Sigmoid colon (tissue), 7 donors: ENCODE measurements around the gene LGR6. TPM values are rescaled to one million over a fixed set of nuclear protein-coding genes. Genes with fewer than 3 reads are reported as not detected.

Source experiments
- DNase-seq: peaks from one replicate; pipeline ENCODE4 v3.0.0-alpha.2; 2019
- H3K27ac ChIP-seq, 4 donors: fragments of 200-600 bp; sonication (generic); one replicate each; pipeline ENCODE4 v1.5.1; 2016 to 2019; ENCODE audit warnings: mild to moderate bottlenecking in 1 of 4
- H3K27me3 ChIP-seq, 3 donors: fragments of 200-600 bp; sonication (generic); one replicate each; pipeline ENCODE4 v1.5.1; 2019; ENCODE audit warnings: mild to moderate bottlenecking in 1 of 3
- H3K36me3 ChIP-seq, 4 donors: fragments of 200-600 bp; sonication (generic); one replicate each; pipeline ENCODE4 v1.5.1; 2016 to 2019
- H3K4me1 ChIP-seq, 4 donors: fragments of 200-600 bp; sonication (generic); one replicate each; pipeline ENCODE4 v1.5.1; 2017 to 2019
- H3K4me3 ChIP-seq, 4 donors: fragments of 200-600 bp; sonication (generic); one replicate each; pipeline ENCODE4 v1.5.1; 2017 to 2019; ENCODE audit warnings: mild to moderate bottlenecking in 2 of 4, moderate library complexity in 1 of 4
- H3K9me3 ChIP-seq, 4 donors: fragments of 200-600 bp in 3 of 4; sonication (generic) in 3 of 4; one replicate each; pipeline versions ENCODE4 v1.5.1 to v1.6.1; 2013 to 2019
- EP300 ChIP-seq, 4 donors: sonication (generic); formaldehyde crosslinking; IDR thresholded peaks; one replicate each; pipeline ENCODE4 v1.6.1; 2017; ENCODE audit warnings: antibody characterized with exemption in 4 of 4
- POLR2A ChIP-seq, 2 donors: fragments of 450-650 bp; IDR thresholded peaks; one replicate each; pipeline ENCODE4 v1.6.1; 2016; ENCODE audit warnings: antibody characterized with exemption in 2 of 2, mild to moderate bottlenecking in 2 of 2, moderate library complexity in 2 of 2
- POLR2AphosphoS5 ChIP-seq, 4 donors: sonication (generic); formaldehyde crosslinking; IDR thresholded peaks; one replicate each; pipeline ENCODE4 v1.6.1; 2017; ENCODE audit warnings: antibody characterized with exemption in 4 of 4
- WGBS, 2 donors: extraction: QIAGEN DNeasy Blood & Tissue Kit; methylation state at CpG; one replicate each; pipeline ENCODE4 v1.1.7; 2013; 5-methylcytosine and 5-hydroxymethylcytosine counted together
- intact Hi-C: fragments of 100-400 bp; cut with DNase I; formaldehyde crosslinking; loops from one replicate; pipeline ENCODE4 v1.15.1; 2023
- polyA plus RNA-seq, 3 donors: library from polyadenylated mRNA; stranded (reverse); fragments of 200-250 nt; gene quantifications; one replicate each; pipeline ENCODE4 v1.2.3, GENCODE V29; 2013
- total RNA-seq, 4 donors: library from RNA; depleted of rRNA; stranded (reverse); fragments of >200 nt; gene quantifications; one replicate each; pipeline ENCODE4 v1.1.0, GENCODE V29; 2016
- TF ChIP-seq, protein P1 (sequence below), 4 experiments: fragments of 450-650 bp in 3 of 4; fragments of 200-600 bp in 1 of 4; IDR thresholded peaks; one replicate each; pipeline ENCODE4 v1.5.1; 2016 to 2019; ENCODE audit warnings: antibody characterized with exemption in 4 of 4, mild to moderate bottlenecking in 3 of 4, moderate library complexity in 2 of 4
- donor health status: healthy with polysubstance abuse.
- donor health status: Bipolar disorder and iron deficiency.
- donor health status: healthy.

LGR6 gene
- total and polyA plus RNA-seq, 7 donors, result 0.14 to 1.0 (median 0.28) TPM; not detected in 4

DNA sequence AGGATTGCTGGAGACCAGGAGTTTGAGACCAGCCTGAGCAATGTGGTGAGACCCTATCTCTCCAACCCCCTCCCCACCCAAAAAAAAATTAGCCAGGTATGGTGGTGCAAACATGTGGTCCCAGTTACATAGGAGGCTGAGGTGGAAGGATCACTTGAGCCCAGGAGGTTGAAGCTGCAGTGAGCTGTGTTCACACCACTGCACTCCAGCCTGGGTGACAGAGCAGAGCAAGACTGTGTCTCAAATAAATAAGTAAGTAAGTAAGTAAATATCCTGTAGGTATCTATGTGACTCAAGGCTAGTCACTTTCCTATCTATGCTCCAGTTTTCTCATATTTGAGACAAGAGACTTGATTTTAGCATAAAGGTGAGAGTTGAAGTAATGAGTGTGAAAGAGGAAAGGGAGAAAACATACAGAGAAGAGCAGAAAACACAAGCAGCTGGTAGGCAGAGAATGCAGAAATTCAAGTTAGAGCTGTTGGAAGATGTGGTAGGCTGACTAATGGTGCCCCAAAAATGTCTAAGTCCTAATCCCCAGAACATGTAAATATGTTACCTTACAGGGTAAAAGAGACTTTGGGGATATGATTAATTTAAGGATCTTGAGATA is 162.4 kb downstream of the LGR6 start:
- H3K9me3 ChIP-seq, result no peaks in the 10 kb centered on the region
- no peak overlapping the region for H3K4me3 ChIP-seq
- DNase-seq, result no peak
- no peak for TF ChIP-seq POLR2AphosphoS5 (IDR thresholded peaks at IDR 0.05)
- TF ChIP-seq POLR2A (IDR thresholded peaks at IDR 0.05), result no peak
- TF ChIP-seq, protein P1, sequence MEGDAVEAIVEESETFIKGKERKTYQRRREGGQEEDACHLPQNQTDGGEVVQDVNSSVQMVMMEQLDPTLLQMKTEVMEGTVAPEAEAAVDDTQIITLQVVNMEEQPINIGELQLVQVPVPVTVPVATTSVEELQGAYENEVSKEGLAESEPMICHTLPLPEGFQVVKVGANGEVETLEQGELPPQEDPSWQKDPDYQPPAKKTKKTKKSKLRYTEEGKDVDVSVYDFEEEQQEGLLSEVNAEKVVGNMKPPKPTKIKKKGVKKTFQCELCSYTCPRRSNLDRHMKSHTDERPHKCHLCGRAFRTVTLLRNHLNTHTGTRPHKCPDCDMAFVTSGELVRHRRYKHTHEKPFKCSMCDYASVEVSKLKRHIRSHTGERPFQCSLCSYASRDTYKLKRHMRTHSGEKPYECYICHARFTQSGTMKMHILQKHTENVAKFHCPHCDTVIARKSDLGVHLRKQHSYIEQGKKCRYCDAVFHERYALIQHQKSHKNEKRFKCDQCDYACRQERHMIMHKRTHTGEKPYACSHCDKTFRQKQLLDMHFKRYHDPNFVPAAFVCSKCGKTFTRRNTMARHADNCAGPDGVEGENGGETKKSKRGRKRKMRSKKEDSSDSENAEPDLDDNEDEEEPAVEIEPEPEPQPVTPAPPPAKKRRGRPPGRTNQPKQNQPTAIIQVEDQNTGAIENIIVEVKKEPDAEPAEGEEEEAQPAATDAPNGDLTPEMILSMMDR (IDR thresholded peaks at IDR 0.05), result no peak
- TF ChIP-seq EP300 (IDR thresholded peaks at IDR 0.05), result no peak
- intact Hi-C loops, result no loop called here
- H3K36me3 ChIP-seq, result no peaks in the 10 kb centered on the region
- H3K27me3 ChIP-seq, result no peaks in the 10 kb centered on the region
- H3K27ac ChIP-seq, result no peak overlapping the region
- peaks cover 0 to under 1% (median 0%) of the 10 kb centered on the region in 4 donors for H3K4me1 ChIP-seq

DNA sequence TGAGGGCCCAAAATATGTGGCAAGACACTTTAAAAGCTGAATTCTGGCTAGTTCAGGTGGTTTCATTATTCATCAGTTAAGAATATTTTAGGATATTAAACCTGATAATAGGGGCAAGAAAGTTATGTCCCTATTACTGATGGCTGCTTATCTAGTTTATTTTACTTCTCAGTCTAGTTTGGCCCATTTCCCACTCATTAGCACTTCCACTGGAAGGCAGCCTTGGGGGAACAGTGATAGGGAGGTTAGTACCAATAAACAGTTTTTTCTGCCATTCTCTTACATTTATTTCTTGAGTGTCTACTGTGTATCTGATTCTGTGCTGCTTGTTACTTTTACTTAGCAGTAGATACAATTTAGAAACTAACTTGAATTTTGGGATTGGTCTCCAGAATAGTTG is 163.9 kb downstream of the LGR6 start:
- TF ChIP-seq EP300 (IDR thresholded peaks at IDR 0.05) (no peak), POLR2AphosphoS5 (IDR thresholded peaks at IDR 0.05) (no peak), POLR2A (IDR thresholded peaks at IDR 0.05) (no peak)
- TF ChIP-seq, protein P1 (IDR thresholded peaks at IDR 0.05), result no peak

DNA sequence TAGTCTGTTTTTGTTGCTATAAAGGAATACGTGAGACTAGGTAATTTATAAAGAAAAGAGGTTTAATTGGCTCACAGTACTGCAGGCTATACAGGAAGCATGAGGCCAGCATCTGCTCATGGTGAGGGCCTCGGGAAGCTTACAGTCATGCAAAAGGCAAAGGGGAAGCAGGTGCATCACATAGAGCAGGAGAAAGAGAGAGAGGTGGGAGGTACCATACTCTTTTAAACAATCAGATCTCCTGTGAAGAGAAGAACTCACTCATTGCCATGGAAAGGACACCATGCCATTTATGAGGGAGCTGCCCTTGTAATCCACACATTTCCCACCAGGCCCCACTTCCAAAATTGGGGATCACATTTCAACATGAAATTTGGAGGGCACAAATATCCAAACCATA is 167.6 kb downstream of the LGR6 start:
- peaks cover 0 to 7% (median 2%) of the 10 kb centered on the region in 4 donors for H3K4me1 ChIP-seq
- H3K4me3 ChIP-seq, result no peak overlapping the region
- intact Hi-C loops, result no loop called here
- DNase-seq, result no peak
- no peaks in the 10 kb centered on the region for H3K9me3 ChIP-seq
- WGBS, 2 donors, result 95 to 96% methylated on average over 2 of the region's 2 CpGs
- no peak for TF ChIP-seq EP300 (IDR thresholded peaks at IDR 0.05)
- TF ChIP-seq POLR2A (IDR thresholded peaks at IDR 0.05), result no peak
- no peak for TF ChIP-seq POLR2AphosphoS5 (IDR thresholded peaks at IDR 0.05)
- TF ChIP-seq, protein P1 (IDR thresholded peaks at IDR 0.05), result no peak
- H3K27ac ChIP-seq, result no peak overlapping the region
- H3K36me3 ChIP-seq, result no peaks in the 10 kb centered on the region
- H3K27me3 ChIP-seq, result no peaks in the 10 kb centered on the region

More for the DNA sequence above, 163.9 kb downstream of the LGR6 start:
- no peak overlapping the region for H3K27ac ChIP-seq
- H3K27me3 ChIP-seq, result no peaks in the 10 kb centered on the region
- H3K4me1 ChIP-seq, result no peaks in the 10 kb centered on the region
- intact Hi-C loops, result no loop called here
- DNase-seq, result no peak
- no peaks in the 10 kb centered on the region for H3K36me3 ChIP-seq
- no peaks in the 10 kb centered on the region for H3K9me3 ChIP-seq
- no peak overlapping the region for H3K4me3 ChIP-seq

DNA sequence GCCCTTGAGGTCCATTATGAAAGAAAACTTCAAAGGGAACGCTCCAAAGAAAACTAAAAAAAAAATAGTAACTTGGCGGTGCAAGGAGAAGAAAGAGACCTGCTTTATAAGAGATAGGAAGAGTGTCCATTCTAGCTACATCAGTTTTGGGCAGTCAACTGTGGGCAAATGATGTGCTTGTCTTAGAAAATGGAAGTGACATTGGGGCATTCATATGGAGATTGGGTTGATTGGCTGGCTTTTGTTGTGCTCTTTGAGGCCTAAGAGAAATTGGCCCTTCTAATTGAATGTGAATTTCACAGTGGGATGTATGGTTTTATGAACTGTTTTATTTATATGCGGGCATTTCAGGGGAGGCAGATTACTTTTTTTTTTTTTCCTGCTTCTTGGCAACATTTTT is 168.1 kb downstream of the LGR6 start:
- TF ChIP-seq EP300 (IDR thresholded peaks at IDR 0.05) (no peak), POLR2A (IDR thresholded peaks at IDR 0.05) (no peak), POLR2AphosphoS5 (IDR thresholded peaks at IDR 0.05) (no peak)
- TF ChIP-seq, protein P1 (IDR thresholded peaks at IDR 0.05), result no peak
- Histone ChIP-seq H3K9me3 (no peaks in the 10 kb centered on the region), H3K27me3 (no peaks in the 10 kb centered on the region), H3K36me3 (no peaks in the 10 kb centered on the region), H3K27ac (no peak overlapping the region), H3K4me3 (no peak overlapping the region), H3K4me1 (peaks cover 0 to 7% (median 2%) of the 10 kb centered on the region in 4 donors)
- DNase-seq, result no peak
- intact Hi-C loops, result no loop called here
- 90 to 96% methylated on average over 3 of the region's 3 CpGs for WGBS, 2 donors

DNA sequence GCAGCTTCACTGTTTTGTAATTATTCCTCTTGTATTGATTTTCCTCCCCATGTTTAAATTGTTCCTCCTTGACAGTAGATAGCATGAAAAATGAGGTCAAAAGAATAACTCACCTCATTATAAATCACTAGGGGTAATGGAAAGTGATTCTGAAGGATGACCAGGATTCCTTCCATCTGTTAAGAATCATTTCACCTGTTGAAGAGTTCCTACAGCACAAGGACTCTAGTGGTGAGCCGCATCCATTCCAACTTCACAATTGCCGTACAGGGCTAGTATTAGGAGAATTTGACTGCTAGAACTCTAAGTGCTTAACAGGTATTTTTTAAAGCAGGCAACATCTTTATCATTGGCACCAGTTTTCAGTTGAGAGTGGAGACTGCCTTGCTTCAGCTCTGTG is 168.6 kb downstream of the LGR6 start:
- H3K27ac ChIP-seq, result no peak overlapping the region
- TF ChIP-seq, protein P1 (IDR thresholded peaks at IDR 0.05), result no peak
- TF ChIP-seq POLR2AphosphoS5 (IDR thresholded peaks at IDR 0.05) (no peak), EP300 (IDR thresholded peaks at IDR 0.05) (no peak), POLR2A (IDR thresholded peaks at IDR 0.05) (no peak)
- intact Hi-C loops, result no loop called here
- no peaks in the 10 kb centered on the region for H3K36me3 ChIP-seq
- H3K4me3 ChIP-seq, result no peak overlapping the region
- H3K9me3 ChIP-seq, result no peaks in the 10 kb centered on the region
- no peak for DNase-seq
- peaks cover 0 to 10% (median 3%) of the 10 kb centered on the region in 4 donors for H3K4me1 ChIP-seq
- no peaks in the 10 kb centered on the region for H3K27me3 ChIP-seq
- 95 to 97% methylated on average over 2 of the region's 2 CpGs for WGBS, 2 donors
